ENCODE measurements around the gene DCTPP1. TPM values are rescaled to one million over a fixed set of nuclear protein-coding genes. Genes with fewer than 3 reads are reported as not detected.

DCTPP1 gene
- total and polyA plus RNA-seq, 2 of the 13 experiments (the other 11 are each of a cell fraction or from before 2014, with no cell fraction given): 54.8 to 74.4 TPM

GRCh38 chr16:30378236-30379157 is 51.3 kb downstream of the DCTPP1 start (continued):
- TF ChIP-seq GFI1 (CRISPR knock-in tag; IDR thresholded peaks at IDR 0.05; ENCODE audit: borderline replicate concordance) (peak; percentile 82; the same call in 1 of the 2 replicates), ZEB1 (IDR thresholded peaks at IDR 0.05; ENCODE audit: insufficient replicate concordance, low read depth) (peak; percentile 23), SMAD1 (CRISPR knock-in tag; IDR thresholded peaks at IDR 0.05; ENCODE audit: borderline replicate concordance, low read depth) (no peak), SNAPC2 (CRISPR knock-in tag; IDR thresholded peaks at IDR 0.05) (peak; percentile 55; the same call in 1 of the 2 replicates), NFIC (IDR thresholded peaks at IDR 0.05; ENCODE audit: low read length) (no peak), MXD1 (CRISPR knock-in tag; IDR thresholded peaks at IDR 0.05) (peak; percentile 88; the same call in 1 of the 2 replicates), ZFP1 (CRISPR knock-in tag; IDR thresholded peaks at IDR 0.05) (no peak), ZFP41 (CRISPR knock-in tag; IDR thresholded peaks at IDR 0.05; ENCODE audit: borderline replicate concordance) (peak; percentile 75; the same call in 1 of the 2 replicates), NFYC (CRISPR knock-in tag; IDR thresholded peaks at IDR 0.05) (peak; percentile 78), ZNF616 (CRISPR knock-in tag; IDR thresholded peaks at IDR 0.05; ENCODE audit: low read depth) (peak; percentile 63; the same call in 1 of the 2 replicates), KAT8 (CRISPR knock-in tag; IDR thresholded peaks at IDR 0.05) (peak; percentile 88), ZNF510 (CRISPR knock-in tag; IDR thresholded peaks at IDR 0.05; ENCODE audit: low read depth) (peak; percentile 66; the same call in 1 of the 2 replicates), ZNF501 (CRISPR knock-in tag; IDR thresholded peaks at IDR 0.05) (peak; percentile 90), ZNF235 (CRISPR knock-in tag; IDR thresholded peaks at IDR 0.05; ENCODE audit: borderline replicate concordance) (peak; percentile 70; the same call in 1 of the 2 replicates), ZC3H4 (CRISPR knock-in tag; IDR thresholded peaks at IDR 0.05; ENCODE audit: borderline replicate concordance) (no peak; the same call in 1 of the 2 replicates), ZNF572 (CRISPR knock-in tag; IDR thresholded peaks at IDR 0.05) (peak; percentile 95), DNMT3B (CRISPR knock-in tag; conservative IDR thresholded peaks at IDR 0.05) (no peak), RNF2 (conservative IDR thresholded peaks at IDR 0.05; ENCODE audit: low read depth) (peak; percentile 34; the same call in 1 of the 2 replicates), ZNF660 (CRISPR knock-in tag; IDR thresholded peaks at IDR 0.05; ENCODE audit: borderline replicate concordance, low read depth) (peak; percentile 85; the same call in 1 of the 2 replicates), SRSF9 (IDR thresholded peaks at IDR 0.05; ENCODE audit: borderline replicate concordance, insufficient read depth, low read depth, low read length, poor library complexity, severe bottlenecking) (no peak), DR1 (CRISPR knock-in tag; IDR thresholded peaks at IDR 0.05) (peak; percentile 91), TFE3 (CRISPR knock-in tag; IDR thresholded peaks at IDR 0.05) (peak; percentile 44; the same call in 1 of the 2 replicates), ZNF275 (CRISPR knock-in tag; IDR thresholded peaks at IDR 0.05; ENCODE audit: borderline replicate concordance) (peak; percentile 19; the same call in 1 of the 2 replicates), ZNF567 (CRISPR knock-in tag; IDR thresholded peaks at IDR 0.05; ENCODE audit: borderline replicate concordance) (peak; percentile 35; the same call in 1 of the 2 replicates), BORCS8-MEF2B (CRISPR knock-in tag; IDR thresholded peaks at IDR 0.05) (peak; percentile 84)

All from HepG2 (cell line).